Testis (tissue), 3 donors: ENCODE results near the gene TEX12. TPM values are rescaled to one million over a fixed set of nuclear protein-coding genes. Genes with fewer than 3 reads are reported as not detected.
"Not testable (repeated sequence)": the region's sequence is repeated elsewhere in the genome, so short reads cannot be mapped to it uniquely, and the experiment has no call there.

Experiments
- DNase-seq: peaks from one replicate; pipeline ENCODE4 v3.0.0-alpha.2; 2019
- H3K27ac ChIP-seq, 2 donors: fragments of 200-600 bp; sonication (generic); one replicate each; pipeline ENCODE4 v1.5.1; 2019
- H3K27me3 ChIP-seq: fragments of 200-600 bp; sonication (generic); one replicate; pipeline ENCODE4 v1.5.1; 2019
- H3K36me3 ChIP-seq: fragments of 200-600 bp; sonication (generic); one replicate; pipeline ENCODE4 v1.5.1; 2017; ENCODE audit warnings: low read depth; ENCODE audit errors: missing control alignments
- H3K4me1 ChIP-seq: fragments of 200-600 bp; sonication (generic); one replicate; pipeline ENCODE4 v1.5.1; 2019
- H3K4me3 ChIP-seq, 2 donors: fragments of 200-600 bp; sonication (generic); one replicate each; pipeline ENCODE4 v1.5.1; 2017 to 2019
- H3K9me3 ChIP-seq: fragments of 200-600 bp; sonication (generic); one replicate; pipeline ENCODE4 v1.5.1; 2017
- POLR2A ChIP-seq: fragments of 450-650 bp; IDR thresholded peaks from one replicate; pipeline ENCODE4 v1.6.1; 2017; ENCODE audit warnings: antibody characterized with exemption, mild to moderate bottlenecking, moderate library complexity
- WGBS, 2 donors: methylation state at CpG; one replicate each; pipeline ENCODE4 v1.1.5; 2018; 5-methylcytosine and 5-hydroxymethylcytosine counted together
- intact Hi-C: fragments of 100-400 bp; cut with DNase I; formaldehyde crosslinking; loops from one replicate; pipeline ENCODE4 v1.15.1; 2023; ENCODE audit warnings: low total_unique reads
- polyA plus RNA-seq: library from polyadenylated mRNA; stranded (reverse); fragments of 350-450 nt; fragmentation: Illumina TruSeq; extraction: RNeasy Lipid Tissue Mini Kit (QIAGEN cat#74804); gene quantifications from one replicate; pipeline ENCODE4 v1.2.3, GENCODE V29; 2014; ENCODE audit warnings: low read depth, low replicate concordance; ENCODE audit not compliant: insufficient read depth
- total RNA-seq, 2 donors: library from RNA; depleted of rRNA; stranded (reverse); fragments of >200 nt; gene quantifications; one replicate each; pipeline ENCODE4 v1.2.3, GENCODE V29; 2016
- TF ChIP-seq, protein P1 (sequence below), 3 experiments: fragments of 450-650 bp in 2 of 3; fragments of 200-600 bp in 1 of 3; sonication (generic) in 1 of 3; IDR thresholded peaks; one replicate each; pipeline ENCODE4 v1.5.1; 2016 to 2019; ENCODE audit warnings: antibody characterized with exemption in 3 of 3, mild to moderate bottlenecking in 2 of 3, moderate library complexity in 1 of 3

The TEX12 gene
- total and polyA plus RNA-seq, 3 donors from 2014 or later: 6.3 to 21.8 (median 11.6) TPM

DNA sequence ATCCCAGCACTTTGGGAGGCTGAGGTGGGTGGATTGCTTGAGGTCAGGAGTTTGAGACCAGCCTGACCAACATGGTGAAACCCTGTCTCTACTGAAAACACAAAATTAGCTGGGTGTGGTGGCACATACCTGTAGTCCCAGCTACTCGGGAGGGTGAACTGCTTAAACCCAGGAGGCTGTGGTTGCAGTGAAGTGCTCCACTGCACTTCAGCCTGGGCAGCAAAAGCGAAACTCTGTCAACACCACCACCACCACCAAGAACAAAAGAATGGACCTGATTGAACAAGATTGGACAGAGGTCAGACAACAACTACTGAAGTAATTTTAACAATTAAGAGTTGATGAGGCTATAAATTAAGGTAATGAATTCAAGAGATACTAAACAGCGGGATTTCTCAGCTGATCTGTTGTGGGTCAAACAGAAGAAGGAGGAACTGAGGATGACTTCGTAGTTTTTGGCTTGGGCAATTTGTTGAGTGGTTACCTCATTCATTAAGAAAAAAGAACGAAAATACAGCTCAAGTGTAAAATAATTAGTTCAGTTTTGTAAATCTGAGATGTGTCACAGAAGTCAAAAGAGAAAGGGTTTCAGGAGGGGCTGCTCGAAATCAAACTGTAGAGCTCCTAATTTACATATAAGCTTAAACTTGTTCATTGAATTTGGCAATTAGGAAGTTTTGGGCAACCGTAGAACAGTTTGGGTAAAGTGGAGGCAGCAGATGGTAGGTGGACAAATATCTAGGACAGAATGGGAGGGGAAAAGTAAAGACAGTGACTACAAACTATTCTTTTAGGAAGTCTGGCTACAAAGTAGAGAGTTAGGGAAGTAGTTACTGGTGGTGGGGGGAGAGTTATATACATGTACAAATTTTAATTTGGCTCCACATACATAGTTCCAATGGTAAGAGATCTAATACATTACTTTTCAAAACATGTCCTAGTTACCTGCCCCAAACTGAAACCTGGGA lies 7.8 kb upstream of the TEX12 start:
- no peak for TF ChIP-seq POLR2A
- TF ChIP-seq, protein P1, sequence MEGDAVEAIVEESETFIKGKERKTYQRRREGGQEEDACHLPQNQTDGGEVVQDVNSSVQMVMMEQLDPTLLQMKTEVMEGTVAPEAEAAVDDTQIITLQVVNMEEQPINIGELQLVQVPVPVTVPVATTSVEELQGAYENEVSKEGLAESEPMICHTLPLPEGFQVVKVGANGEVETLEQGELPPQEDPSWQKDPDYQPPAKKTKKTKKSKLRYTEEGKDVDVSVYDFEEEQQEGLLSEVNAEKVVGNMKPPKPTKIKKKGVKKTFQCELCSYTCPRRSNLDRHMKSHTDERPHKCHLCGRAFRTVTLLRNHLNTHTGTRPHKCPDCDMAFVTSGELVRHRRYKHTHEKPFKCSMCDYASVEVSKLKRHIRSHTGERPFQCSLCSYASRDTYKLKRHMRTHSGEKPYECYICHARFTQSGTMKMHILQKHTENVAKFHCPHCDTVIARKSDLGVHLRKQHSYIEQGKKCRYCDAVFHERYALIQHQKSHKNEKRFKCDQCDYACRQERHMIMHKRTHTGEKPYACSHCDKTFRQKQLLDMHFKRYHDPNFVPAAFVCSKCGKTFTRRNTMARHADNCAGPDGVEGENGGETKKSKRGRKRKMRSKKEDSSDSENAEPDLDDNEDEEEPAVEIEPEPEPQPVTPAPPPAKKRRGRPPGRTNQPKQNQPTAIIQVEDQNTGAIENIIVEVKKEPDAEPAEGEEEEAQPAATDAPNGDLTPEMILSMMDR (IDR thresholded peaks at IDR 0.05): no peak
- H3K27ac ChIP-seq: no peak overlapping the region
- intact Hi-C loops: no loop called here

DNA sequence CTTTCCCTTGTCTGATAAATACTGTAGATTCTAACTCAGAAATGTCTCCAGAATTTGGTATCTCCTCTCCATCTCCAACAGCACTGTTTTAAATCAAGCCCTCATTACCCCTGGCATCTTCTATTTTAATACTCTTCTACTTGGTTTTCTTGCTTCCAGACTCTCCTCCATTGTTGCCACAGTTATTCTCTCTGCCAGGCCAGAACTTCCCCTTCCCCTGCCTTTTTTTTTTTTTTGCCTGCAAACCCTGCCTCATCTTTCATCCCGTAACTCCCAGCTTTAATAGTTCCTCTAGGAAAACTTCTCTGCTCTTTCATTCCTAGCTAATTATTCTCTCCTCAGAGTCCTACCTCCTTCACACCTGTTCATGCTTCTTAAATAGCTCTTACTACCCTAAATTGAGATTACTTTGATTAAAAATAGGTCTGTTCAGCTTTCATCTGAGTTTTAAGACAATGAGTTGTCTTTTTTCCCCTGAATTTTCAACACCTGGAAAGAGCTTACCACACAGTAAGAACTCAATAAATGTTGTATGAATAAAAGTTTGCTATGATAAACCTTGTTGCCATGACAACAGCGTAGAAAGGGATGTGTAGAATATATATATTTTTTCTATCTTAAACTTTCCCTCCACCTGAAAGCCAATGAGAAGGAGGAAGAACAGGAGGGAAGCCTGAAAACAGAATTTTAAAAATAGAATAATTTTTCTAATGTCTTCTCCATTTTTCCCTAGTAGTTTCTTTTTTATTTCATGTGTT lies 6.9 kb upstream of the TEX12 start:
- 66 to 70% methylated on average over 2 of the region's 2 CpGs for WGBS, 2 donors
- Histone ChIP-seq H3K36me3 (no peaks in the 10 kb centered on the region), H3K27me3 (no peaks in the 10 kb centered on the region), H3K27ac (no peak overlapping the region), H3K4me3 (no peak overlapping the region), H3K9me3 (no peaks in the 10 kb centered on the region), H3K4me1 (peaks cover 5% of the 10 kb centered on the region)
- TF ChIP-seq, protein P1 (IDR thresholded peaks at IDR 0.05): no peak
- intact Hi-C loops: no loop called here
- DNase-seq: no peak

More for the DNA sequence above, 7.8 kb upstream of the TEX12 start:
- Histone ChIP-seq H3K4me3 (no peak overlapping the region), H3K4me1 (peaks cover 5% of the 10 kb centered on the region), H3K36me3 (no peaks in the 10 kb centered on the region), H3K9me3 (no peaks in the 10 kb centered on the region), H3K27me3 (no peaks in the 10 kb centered on the region)
- WGBS, 2 donors: 86 to 88% methylated on average over 7 of the region's 7 CpGs
- no peak for DNase-seq

- Histone ChIP-seq H3K27me3 (no peaks in the 10 kb centered on the region), H3K4me1 (peaks cover 5% of the 10 kb centered on the region), H3K36me3 (no peaks in the 10 kb centered on the region), H3K9me3 (no peaks in the 10 kb centered on the region), H3K27ac (no peak overlapping the region), H3K4me3 (no peak overlapping the region)
- intact Hi-C loops: no loop called here
- 48 to 61% methylated on average over 1 of the region's 1 CpG for WGBS, 2 donors
- no peak for DNase-seq
- TF ChIP-seq, protein P1 (IDR thresholded peaks at IDR 0.05): no peak
- TF ChIP-seq POLR2A: no peak
Measured at GRCh38 chr11:112161012-112161411, 6.2 kb upstream of the TEX12 start.

DNA sequence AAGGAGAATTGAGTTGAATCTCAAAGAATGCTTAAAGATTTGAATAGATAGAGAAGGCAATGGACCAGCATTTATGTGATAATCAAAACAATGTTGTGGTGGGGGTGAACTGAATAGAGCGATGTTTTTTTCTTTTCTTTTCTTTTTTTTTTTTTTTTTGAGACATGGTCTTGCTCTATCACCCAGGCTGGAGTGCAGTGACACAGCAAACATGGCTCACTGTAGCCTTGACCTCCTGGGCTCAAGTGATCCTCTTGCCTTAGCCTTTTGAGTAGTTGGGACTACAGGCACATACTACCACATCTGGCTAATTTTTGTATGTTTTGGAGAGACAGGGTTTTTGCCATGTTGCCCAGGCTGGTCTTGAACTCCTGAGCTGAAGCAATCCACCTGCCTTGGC lies 5.0 kb upstream of the TEX12 start:
- DNase-seq, H3K27ac ChIP-seq, H3K27me3 ChIP-seq, H3K9me3 ChIP-seq, H3K36me3 ChIP-seq, H3K4me3 ChIP-seq, H3K4me1 ChIP-seq, intact Hi-C loops: not testable (repeated sequence)
- 82 to 89% methylated on average over 1 of the region's 1 CpG for WGBS, 2 donors

- no peak for DNase-seq
- Histone ChIP-seq H3K4me1 (peaks cover 2% of the 10 kb centered on the region), H3K27ac (no peak overlapping the region), H3K9me3 (no peaks in the 10 kb centered on the region), H3K4me3 (no peak overlapping the region), H3K27me3 (no peaks in the 10 kb centered on the region), H3K36me3 (no peaks in the 10 kb centered on the region)
- 81 to 88% methylated on average over 6 of the region's 6 CpGs for WGBS, 2 donors
- TF ChIP-seq, protein P1 (IDR thresholded peaks at IDR 0.05): no peak
- no peak for TF ChIP-seq POLR2A
- intact Hi-C loops: no loop called here
Measured at GRCh38 chr11:112162761-112163546, 4.2 kb upstream of the TEX12 start.
